KOPT-K1 (cell line): ENCODE data around the gene HDGF.

Source experiments
- H3K27ac ChIP-seq: fragments of 200-600 bp; sonication (generic); 2 replicates; pipeline ENCODE4 v1.5.1; 2016; ENCODE audit warnings: antibody characterized with exemption, mild to moderate bottlenecking, low read depth, low read length; ENCODE audit not compliant: poor library complexity, severe bottlenecking
- H3K36me3 ChIP-seq: fragments of 200-600 bp; sonication (generic); 2 replicates; pipeline ENCODE4 v1.5.1; 2017; ENCODE audit warnings: antibody characterized with exemption, mild to moderate bottlenecking, low read length, moderate library complexity; ENCODE audit not compliant: insufficient read depth
- H3K9me3 ChIP-seq: fragments of 200-600 bp; sonication (generic); 2 replicates; pipeline ENCODE4 v1.5.1; 2017; ENCODE audit warnings: antibody characterized with exemption, low read length, mild to moderate bottlenecking; ENCODE audit not compliant: insufficient read depth, poor library complexity, severe bottlenecking

The HDGF gene

DNA sequence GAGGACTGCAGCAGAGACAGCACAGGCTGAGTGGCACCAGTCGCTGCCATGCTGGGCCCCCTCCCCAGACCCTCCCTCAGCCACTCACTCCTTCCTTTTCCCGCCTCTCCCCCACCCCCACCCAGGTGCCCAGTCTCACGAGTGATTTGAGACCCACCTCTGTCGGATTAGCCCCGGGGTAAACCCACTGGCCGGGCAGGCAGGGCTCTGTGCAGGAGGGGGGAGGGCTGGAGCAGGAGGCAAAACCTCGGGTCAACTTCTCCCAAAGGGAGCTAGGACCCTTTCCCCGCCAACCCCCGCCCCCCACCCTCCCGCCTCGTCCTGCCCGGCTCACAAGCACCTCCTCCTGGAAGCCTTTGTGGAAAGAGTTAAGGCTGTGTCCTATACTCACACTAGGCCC lies 7.1 kb downstream of the HDGF start:
- H3K27ac ChIP-seq, result no peak overlapping the region
- H3K36me3 ChIP-seq, result peaks cover 45% of the 10 kb centered on the region
- H3K9me3 ChIP-seq, result no peaks in the 10 kb centered on the region

DNA sequence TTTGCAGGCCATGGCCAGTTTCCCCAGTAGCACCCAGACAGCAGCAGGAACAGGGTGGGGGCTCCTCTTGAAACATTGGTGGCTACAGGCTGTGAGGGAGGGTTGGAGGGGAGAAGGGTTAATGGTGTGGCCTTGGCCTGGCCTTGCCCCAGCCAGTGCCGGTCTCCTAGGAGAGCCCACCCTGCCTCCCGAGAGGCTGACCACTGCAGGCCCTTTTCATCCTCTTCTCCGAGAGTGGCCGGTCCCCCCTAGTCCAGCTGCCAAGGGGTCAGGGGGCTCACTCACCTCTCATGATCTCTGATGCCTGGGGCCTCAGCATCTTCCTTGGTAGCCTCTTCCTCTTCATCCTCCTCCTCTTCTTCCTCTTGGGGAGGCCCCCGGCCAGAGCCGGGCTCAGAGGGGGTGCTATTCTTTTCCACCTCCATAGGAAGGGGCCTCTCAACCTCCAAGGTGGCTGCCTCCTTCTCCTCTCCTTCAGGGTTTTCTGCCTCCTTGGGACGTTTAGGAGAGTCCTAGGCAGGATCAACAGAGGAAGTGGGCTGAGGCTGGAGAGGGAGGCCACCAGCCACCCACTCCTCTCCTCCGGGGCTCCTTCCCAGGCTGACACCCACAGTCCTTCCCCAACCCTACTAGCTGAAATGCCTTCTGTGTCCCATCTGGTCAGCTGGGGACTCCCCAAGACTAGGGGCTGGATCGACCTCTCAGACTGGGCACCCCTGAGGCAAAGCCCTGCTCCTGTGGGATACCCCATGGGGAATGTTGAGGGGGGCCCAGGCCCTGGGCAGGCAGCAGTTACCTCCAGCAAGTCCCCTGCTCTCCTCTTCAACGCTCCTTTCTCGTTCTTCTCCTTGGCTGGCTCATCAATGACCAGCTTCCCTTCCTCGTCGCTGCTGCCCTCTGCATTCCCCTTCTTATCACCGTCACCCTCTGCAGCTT lies 7.8 kb downstream of the HDGF start:
- Histone ChIP-seq H3K36me3 (peaks cover 47% of the 10 kb centered on the region), H3K27ac (no peak overlapping the region), H3K9me3 (no peaks in the 10 kb centered on the region)

DNA sequence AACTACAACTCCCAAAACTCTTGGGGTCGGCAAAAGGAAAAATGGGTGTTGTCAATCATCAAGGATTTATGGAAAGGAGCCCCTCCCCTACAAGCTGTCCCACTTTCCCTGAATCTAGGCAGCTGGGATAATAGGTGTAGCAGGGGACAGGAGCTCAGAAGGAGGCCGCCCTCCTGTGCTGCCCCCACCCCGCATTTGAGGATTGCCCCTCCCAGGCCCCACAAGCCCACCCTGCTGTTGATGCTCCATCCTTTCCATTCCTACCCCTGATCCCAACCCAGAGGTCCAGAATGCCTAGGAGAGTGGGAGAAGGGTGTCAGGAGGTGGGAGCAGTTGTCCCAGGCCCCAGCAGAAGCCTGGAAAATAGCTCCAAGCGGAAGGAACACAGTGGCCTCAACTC lies 8.7 kb downstream of the HDGF start:
- no peak overlapping the region for H3K27ac ChIP-seq
- H3K9me3 ChIP-seq, result no peaks in the 10 kb centered on the region
- H3K36me3 ChIP-seq, result peaks cover 55% of the 10 kb centered on the region

DNA sequence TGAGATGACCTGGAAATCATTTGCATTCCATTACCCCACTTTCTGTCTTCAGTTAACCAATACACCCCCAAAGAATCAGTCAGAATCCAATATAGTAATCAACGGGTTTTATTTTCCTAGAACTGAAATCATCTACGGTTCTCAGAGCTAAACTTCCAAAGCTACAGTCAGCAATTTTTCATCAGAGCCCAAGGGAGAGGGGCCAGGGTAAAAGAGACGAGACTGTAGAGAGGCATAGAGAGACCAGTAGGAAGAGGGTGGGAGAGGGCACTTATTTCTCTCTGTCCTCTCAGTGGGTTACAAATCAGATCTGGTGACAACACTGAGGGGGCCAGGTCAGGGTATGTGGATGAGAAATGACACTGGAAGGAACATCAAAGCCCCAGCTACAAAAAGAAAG lies 9.5 kb downstream of the HDGF start:
- H3K36me3 ChIP-seq, result peaks cover 63% of the 10 kb centered on the region
- peak overlapping the region; percentile 84 for H3K27ac ChIP-seq
- no peaks in the 10 kb centered on the region for H3K9me3 ChIP-seq

- H3K36me3 ChIP-seq, result peaks cover 66% of the 10 kb centered on the region
- peak overlapping the region; percentile 84 for H3K27ac ChIP-seq
- H3K9me3 ChIP-seq, result no peaks in the 10 kb centered on the region
Observed at GRCh38 chr1:156741481-156741983, 9.9 kb downstream of the HDGF start.

DNA sequence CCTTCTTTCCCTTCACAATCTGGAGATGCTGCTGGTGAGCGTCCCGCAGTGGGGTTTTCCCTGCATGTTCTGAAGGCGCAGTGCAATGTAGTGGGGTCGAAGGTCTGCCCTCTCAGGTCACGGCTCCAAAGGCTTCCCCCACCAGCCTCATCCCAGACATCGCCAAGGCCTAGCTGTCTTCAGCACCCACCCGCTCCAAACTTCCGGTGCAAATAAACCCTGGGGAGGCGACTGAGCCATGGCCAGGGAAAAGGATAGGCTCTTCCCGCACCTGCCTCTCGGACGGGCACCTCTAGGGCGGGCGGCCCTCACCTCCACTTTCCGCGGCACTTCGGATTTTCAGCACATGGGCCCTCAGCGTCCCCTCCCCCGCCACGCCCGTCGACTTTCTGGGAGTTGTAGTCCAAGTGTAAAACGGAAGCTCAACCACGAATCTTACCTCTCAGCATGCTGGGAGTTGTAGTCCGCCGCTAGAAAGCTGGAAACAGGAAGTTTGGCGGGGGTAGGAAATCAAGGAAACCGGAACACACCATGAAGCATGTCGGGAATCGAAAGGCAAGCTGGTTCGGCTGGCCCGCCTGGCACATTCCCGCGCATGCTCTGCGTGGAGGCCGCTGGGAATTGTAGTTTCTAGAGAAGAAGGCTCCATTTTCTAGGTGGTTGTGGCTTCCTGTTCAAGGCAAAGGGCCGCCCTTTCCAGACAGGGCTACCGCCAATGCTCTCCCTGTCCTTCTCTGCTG lies 10.6 kb downstream of the HDGF start, which contains the start of gene MRPL24:
Gene MRPL24, minus strand, starts transcription at position 348 of the 740 bp plus-strand sequence. CDS start 2,384 bp downstream, outside the sequence.
- H3K9me3 ChIP-seq, result no peaks in the 10 kb centered on the region
- H3K27ac ChIP-seq, result peak within 1 kb of the TSS; percentile 84
- peaks cover 63% of the 10 kb centered on the region for H3K36me3 ChIP-seq

GRCh38 chr1:156740237-156740740 lies 11.2 kb downstream of the HDGF start:
- peak overlapping the region; percentile 84 for H3K27ac ChIP-seq
- H3K36me3 ChIP-seq, result peaks cover 62% of the 10 kb centered on the region
- H3K9me3 ChIP-seq, result no peaks in the 10 kb centered on the region

- Histone ChIP-seq H3K36me3 (peaks cover 53% of the 10 kb centered on the region), H3K27ac (no peak overlapping the region), H3K9me3 (no peaks in the 10 kb centered on the region)
Observed at GRCh38 chr1:156738916-156739315, 12.6 kb downstream of the HDGF start.

- Histone ChIP-seq H3K9me3 (no peaks in the 10 kb centered on the region), H3K36me3 (peaks cover 53% of the 10 kb centered on the region), H3K27ac (no peak overlapping the region)
Observed at GRCh38 chr1:156738407-156738806, 13.1 kb downstream of the HDGF start.

- Histone ChIP-seq H3K36me3 (peaks cover 36% of the 10 kb centered on the region), H3K9me3 (no peaks in the 10 kb centered on the region), H3K27ac (no peak overlapping the region)
Observed at GRCh38 chr1:156733989-156734584, 17.4 kb downstream of the HDGF start.

- H3K27ac ChIP-seq, result peak within 1 kb of the TSS; percentile 87
- peaks cover 34% of the 10 kb centered on the region for H3K36me3 ChIP-seq
- H3K9me3 ChIP-seq, result no peaks in the 10 kb centered on the region
Observed at GRCh38 chr1:156728599-156729462, 22.6 kb downstream of the HDGF start, which contains the start of gene ISG20L2. TSS of gene ISG20L2 (minus strand) at chr1:156728766. CDS start at chr1:156727652, 1,114 bp downstream.

GRCh38 chr1:156727926-156728598 lies 23.4 kb downstream of the HDGF start, which contains the start of gene METTL25B:
TSS of gene METTL25B (plus strand) at chr1:156728469. CDS start at chr1:156729105, 636 bp downstream.
- Histone ChIP-seq H3K27ac (peak within 1 kb of the TSS; percentile 87), H3K36me3 (peaks cover 37% of the 10 kb centered on the region)

GRCh38 chr1:156727492-156727891 lies 24.0 kb downstream of the HDGF start:
- H3K27ac ChIP-seq, result peak overlapping the region; percentile 87
- no peaks in the 10 kb centered on the region for H3K9me3 ChIP-seq
- peaks cover 43% of the 10 kb centered on the region for H3K36me3 ChIP-seq

More at GRCh38 chr1:156727926-156728598, 23.4 kb downstream of the HDGF start, which contains the start of gene METTL25B:
- no peaks in the 10 kb centered on the region for H3K9me3 ChIP-seq
